Epithelial cell of esophagus (primary cell): ENCODE measurements around the gene PPIL3.
A peak's percentile ranks its signal among the peaks of the same experiment; 100 is the strongest.
"Not testable (repeated sequence)": the region's sequence is repeated elsewhere in the genome, so short reads cannot be mapped to it uniquely, and the experiment has no call there.

Source experiments
- DNase-seq: peaks from one replicate; pipeline ENCODE4 v3.0.0; 2010; ENCODE audit warnings: low read depth
- H3K4me3 ChIP-seq: 2 replicates; pipeline ENCODE4 v1.5.1; 2011; ENCODE audit warnings: mild to moderate bottlenecking, low read length, control low read depth
- CTCF ChIP-seq: IDR thresholded peaks from 2 replicates; pipeline ENCODE4 v1.5.1; 2011; ENCODE audit warnings: low read depth, mild to moderate bottlenecking, low read length, control low read depth, inconsistent platforms; ENCODE audit not compliant: insufficient read depth; ENCODE audit errors: missing control alignments

PPIL3 gene

GRCh38 chr2:200905618-200906296 lies 16.9 kb upstream of the PPIL3 start:
- TF ChIP-seq CTCF = peak; percentile 76
- no peak overlapping the region for H3K4me3 ChIP-seq
- peak; percentile 69 for DNase-seq

GRCh38 chr2:200901459-200902072 lies 12.7 kb upstream of the PPIL3 start:
- peak; percentile 81 for TF ChIP-seq CTCF
- DNase-seq = peak; percentile 91
- no peak overlapping the region for H3K4me3 ChIP-seq

- no peak overlapping the region for H3K4me3 ChIP-seq
- no peak for TF ChIP-seq CTCF
- no peak for DNase-seq
These were observed 10.6 kb upstream of the PPIL3 start for GRCh38 chr2:200899482-200899881.

GRCh38 chr2:200881715-200882249 lies 7.1 kb downstream of the PPIL3 start:
- DNase-seq, H3K4me3 ChIP-seq: not testable (repeated sequence)

GRCh38 chr2:200878289-200878880 lies 10.5 kb downstream of the PPIL3 start:
- H3K4me3 ChIP-seq = no peak overlapping the region
- TF ChIP-seq CTCF = no peak
- no peak for DNase-seq

DNA sequence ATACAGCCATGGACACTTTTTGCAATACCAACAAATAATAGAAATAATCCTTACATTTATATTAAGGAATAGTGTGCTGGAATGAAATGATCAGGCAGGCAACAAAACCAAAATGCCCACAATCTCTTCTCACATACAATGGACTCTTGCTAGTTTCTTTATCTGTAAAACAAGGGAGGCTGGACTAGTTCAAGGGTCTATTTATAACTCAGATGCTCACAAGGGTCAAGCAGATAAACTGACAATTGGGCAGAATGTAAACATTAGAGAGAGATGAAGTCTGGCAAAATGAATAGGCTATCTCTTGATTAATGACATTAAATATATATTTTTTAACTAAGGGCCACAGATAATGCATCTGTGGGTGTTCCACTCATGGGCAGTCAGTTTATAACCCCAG lies 11.4 kb downstream of the PPIL3 start:
- H3K4me3 ChIP-seq = no peak overlapping the region
- no peak for TF ChIP-seq CTCF
- no peak for DNase-seq

DNA sequence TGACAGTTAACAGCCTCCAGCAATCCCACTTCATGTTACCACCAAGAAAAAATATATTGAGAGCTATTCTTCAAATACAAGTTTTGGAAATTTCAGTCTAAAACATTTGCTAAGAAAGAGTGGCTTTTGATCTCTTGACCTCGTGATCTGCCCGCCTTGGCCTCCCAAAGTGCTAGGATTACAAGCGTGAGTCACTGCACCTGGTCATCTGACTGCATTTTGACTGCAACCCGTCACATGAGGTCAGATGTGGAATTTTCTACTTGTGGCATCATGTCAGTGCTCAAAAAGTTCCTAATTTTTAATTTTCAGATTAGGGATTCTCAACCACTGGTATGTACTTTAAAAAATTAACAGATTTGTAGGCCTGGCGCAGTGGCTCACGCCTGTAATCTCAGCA lies 15.3 kb downstream of the PPIL3 start:
- DNase-seq = no peak
- no peak for TF ChIP-seq CTCF
- no peak overlapping the region for H3K4me3 ChIP-seq
